Right ventricle myocardium inferior (tissue), 1 donor: ENCODE measurements around the gene CPNE6. TPM values are rescaled to one million over a fixed set of nuclear protein-coding genes. Genes with fewer than 3 reads are reported as not detected.
"Not testable (repeated sequence)": the region's sequence is repeated elsewhere in the genome, so short reads cannot be mapped to it uniquely, and the experiment has no call there.

Source experiments
- ATAC-seq: fragments of 200-7000 bp; cut with Tn5 transposase; one replicate; pipeline ENCODE4 v1.9.1; 2020; ENCODE audit warnings: mild to moderate bottlenecking, moderate library complexity
- DNase-seq: peaks from one replicate; pipeline ENCODE4 v3.0.0; 2021; ENCODE audit errors: missing footprints
- intact Hi-C: fragments of 100-400 bp; cut with DNase I; formaldehyde crosslinking; loops from one replicate; pipeline ENCODE4 v1.11.0; 2022
- long read RNA-seq: library from polyadenylated mRNA; unstranded; transcript quantifications from one replicate; pipeline ENCODE4 v2.0.0, GENCODE V29; 2021
- total RNA-seq: library from RNA; stranded (reverse); fragmentation: NEBNext Ultra II Directional; extraction: Animal tissue kit (Norgen Biotek cat#: 25700); gene quantifications from one replicate; pipeline ENCODE4 v1.2.1, GENCODE V29; 2021
- donor health status: DM: no; HTN: yes; CAD: no; lungs with severe emphysema.

Gene CPNE6
- not detected for total RNA-seq
- long read RNA-seq, result 0 reads

DNA sequence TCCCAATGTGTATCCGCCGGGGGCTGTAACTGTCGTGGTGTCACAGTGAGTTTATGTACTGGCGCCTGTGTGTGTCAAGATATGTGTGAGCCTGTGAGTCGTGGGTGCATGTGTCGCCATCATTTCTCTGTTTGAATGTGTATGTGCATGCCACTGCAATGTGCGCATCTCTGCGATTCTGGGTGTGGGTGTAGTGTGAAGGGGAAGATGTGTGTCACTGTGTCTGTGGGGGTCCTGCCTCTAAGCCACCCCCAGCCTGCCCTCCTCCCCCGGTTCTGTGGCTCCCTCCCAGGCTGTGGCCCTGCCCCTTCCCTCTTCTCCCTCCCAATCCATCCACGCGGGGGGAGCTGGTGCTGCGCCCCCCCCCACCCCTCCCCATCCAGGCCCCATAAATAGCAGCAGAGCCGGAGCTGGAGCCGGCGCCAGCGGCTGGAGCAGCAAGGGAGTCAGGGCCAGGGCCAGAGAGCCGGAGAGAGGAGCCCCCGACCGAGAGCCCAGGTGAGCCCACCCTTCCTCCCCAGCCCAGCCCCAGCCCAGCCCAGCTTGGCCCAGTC lies at the start of gene CPNE6:
TSS of gene CPNE6 (plus strand) at position 419 of the 554 bp plus-strand sequence. CDS start 1,375 bp downstream, outside the sequence.
- ATAC-seq, result no peak
- no peak for DNase-seq
- intact Hi-C loops, result no loop called here

DNA sequence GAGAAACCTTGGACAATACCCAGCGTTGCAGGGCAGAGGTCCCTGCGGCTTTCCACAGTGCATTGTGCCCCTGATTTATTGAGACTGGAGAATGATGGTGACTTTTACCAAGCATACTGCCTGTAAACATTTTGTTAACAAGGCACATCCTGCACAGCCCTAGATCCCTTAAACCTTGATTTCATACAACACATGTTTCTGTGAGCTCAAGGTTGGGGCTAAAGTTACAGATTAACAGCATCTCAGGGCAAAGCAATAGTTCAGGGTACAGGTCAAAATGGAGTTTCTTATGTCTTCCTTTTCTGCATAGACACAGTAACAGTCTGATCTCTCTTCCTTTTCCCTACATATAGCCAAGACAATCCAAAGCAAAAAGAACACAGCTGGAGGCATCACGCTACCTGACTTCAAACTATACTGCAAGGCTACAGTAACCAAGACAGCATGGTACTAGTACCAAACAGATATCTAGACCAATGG lies 46.4 kb upstream of the CPNE6 start:
- DNase-seq, intact Hi-C loops, ATAC-seq: not testable (repeated sequence)

DNA sequence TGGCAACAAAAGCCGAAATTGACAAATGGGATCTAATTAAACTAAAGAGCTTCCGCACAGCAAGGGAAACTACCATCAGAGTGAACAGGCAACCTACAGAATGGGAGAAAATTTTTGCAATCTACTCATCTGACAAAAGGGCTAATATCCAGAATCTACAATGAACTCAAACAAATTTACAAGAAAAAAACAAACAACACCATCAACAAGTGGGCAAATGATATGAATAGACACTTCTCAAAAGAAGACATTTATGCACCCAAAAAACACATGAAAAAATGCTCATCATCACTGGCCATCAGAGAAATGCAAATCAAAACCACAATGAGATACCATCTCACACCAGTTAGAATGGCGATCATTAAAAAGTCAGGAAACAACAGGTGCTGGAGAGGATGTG lies 41.7 kb upstream of the CPNE6 start:
- DNase-seq, intact Hi-C loops, ATAC-seq: not testable (repeated sequence)

DNA sequence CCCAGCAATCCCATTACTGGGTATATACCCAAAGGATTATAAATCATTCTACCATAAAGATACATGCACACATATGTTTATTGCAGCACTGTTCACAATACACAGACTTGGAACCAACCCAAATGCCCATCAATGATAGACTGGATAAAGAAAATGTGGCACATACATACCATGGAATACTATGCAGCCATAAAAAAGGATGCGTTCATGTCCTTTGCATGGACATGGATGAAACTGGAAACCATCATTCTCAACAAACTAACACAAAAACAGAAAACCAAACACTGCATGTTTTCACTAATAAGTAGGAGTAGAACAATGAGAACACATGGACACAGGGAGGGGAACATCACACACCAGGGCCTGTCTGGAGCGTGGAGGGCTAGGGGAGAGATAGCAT lies 40.0 kb upstream of the CPNE6 start:
- DNase-seq, ATAC-seq, intact Hi-C loops: not testable (repeated sequence)

DNA sequence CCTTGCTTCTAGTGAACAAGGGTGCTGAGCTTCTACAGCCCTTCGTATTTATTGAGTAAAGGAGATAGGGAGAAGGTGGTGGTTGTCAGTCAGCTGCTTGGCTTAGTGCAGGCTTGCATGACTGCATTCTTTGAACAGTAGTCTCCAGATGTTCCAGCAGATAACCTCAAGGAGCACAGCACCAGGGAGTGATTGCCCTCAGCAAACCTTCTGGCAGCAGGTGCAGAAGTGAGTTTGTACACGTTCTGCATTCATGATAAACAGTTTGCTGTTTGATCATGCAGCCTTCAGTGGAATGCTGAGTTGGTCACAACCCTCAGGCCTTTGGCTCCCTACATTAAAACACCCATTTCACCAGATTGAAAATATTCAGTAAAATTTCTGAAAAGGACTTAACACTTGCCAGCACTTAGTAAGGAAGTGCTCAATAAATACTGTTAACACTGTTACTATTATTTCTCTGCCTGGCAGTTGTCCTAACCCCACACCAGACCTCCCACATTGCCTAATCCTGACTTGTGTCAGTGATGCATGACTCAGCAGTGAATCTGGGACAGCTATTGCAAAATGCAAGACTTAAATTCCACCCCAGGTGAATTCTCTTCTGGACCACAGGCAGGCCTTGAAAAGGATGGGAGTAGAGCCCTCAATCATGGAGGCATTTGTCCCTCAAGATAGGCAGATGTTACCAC lies 38.5 kb upstream of the CPNE6 start:
- DNase-seq, result no peak
- intact Hi-C loops, result no loop called here
- peak; percentile 31 for ATAC-seq

DNA sequence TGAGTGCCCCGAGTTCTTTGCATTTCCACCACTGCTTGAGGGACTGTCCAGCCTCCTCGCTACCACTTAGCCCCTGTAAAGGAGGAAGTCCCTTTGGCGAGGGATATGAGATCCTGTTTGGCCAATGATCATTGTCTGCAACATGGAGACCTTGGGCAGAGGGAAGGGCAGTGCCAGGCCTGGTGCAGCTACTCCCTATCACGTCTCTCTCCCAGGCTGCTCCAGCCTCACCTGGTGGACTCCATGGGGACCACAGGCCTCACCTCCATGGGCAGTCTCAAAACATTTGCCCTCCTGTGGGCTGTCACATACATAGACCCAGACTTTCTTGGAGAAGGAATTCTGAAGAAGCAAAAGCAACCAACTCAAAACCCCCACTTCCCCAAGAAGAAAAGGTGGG lies 35.6 kb upstream of the CPNE6 start:
- intact Hi-C loops, result loop anchor here (5.0 kb wide), 1 partner anchor 48 kb away; the partner anchor contains the start of gene DHRS4L2
- not testable (repeated sequence) for DNase-seq
- ATAC-seq, result peak; percentile 20

DNA sequence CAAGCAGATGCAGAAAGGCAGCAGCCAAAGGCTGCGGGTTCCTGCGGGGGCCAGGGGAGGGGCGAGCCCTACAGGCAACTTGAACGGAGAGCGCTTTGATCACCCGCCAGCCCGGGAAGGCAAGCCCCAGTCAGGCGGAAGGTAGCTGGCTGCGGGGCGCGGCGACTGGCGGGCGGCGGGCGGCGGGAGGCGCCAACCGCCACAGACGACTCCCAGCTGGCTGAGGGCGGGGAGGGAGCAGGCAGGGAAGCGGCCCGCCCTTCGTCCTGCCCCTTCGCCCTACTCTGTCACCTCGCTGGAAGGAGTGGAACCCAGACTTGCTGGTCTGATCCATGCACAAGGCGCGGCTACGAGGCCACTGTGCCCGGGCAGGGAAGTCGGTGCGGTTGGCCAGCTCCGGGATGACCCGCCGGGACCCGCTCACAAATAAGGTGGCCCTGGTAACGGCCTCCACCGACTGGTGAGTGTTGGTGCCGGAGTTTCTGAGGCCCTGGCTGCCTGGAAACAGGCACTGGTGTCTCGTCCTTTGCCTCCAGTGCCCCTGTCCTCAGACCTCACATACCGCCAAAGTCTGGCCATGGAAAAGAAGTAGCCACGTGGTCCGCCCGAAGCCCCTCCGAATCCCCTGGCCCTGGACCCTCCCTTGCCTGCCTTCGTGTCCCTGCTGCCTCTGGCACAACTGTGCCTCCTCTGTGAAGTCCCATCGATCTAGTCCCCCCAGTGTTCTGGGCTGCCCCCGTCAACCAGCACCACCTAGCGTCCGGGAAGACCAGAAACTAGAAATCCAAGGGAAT lies 35.0 kb upstream of the CPNE6 start:
- DNase-seq (peak; percentile 92), ATAC-seq (peak; percentile 98)
- intact Hi-C loops, result loop anchor here (5.0 kb wide), 1 partner anchor 49 kb away; the partner anchor contains the start of gene DHRS4L2

DNA sequence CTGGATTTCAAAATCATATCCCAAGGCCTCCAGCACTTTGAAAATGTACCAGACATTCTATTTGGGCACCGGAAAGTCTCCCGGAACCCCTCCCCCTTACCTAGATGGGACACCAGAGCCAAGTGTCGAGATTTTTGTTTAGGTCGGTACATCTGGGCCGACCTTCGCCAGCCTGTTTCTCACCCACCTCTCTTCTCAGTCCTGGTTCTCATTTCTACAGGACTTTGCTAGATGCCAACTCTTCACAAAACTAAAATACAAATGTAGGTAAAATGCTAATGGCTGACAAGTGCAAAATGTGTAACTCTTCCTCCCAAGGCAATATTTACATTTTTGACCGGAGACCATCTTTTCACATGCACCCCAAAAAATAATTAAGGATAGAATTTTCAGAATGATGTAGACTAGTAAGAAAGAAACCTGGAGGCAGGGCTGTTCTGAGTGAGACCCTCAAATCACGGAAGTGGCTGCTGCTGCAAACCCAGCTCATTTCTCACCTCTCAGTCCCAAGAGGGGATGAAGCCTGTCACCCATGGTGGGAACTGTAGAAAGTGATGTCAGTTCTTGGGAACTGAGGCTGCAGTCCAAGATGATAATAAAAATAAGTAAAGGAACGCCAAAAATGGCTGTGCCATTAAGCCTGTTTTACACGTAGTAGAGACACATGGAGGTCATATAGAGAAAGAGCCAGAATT lies 34.3 kb upstream of the CPNE6 start:
- not testable (repeated sequence) for ATAC-seq, DNase-seq
- intact Hi-C loops, result loop anchor here (5.0 kb wide), 1 partner anchor 50 kb away; the partner anchor contains the start of gene DHRS4L2

DNA sequence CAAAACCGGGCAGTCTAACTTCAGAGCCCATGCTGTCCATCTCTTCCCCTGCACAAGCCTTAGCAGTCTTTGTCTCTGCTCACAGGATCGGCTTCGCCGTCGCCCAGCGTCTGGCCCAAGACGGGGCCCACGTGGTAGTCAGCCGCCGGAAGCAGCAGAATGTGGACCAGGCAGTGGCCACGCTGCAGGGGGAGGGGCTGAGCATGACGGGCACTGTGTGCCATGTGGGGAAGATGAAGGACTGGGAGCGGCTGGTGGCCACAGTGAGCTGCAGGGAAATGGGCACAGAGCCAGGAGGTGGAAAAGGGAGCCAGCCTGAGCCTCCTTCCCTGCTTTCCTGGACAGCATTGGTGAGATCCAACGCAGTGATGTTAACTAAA lies 33.7 kb upstream of the CPNE6 start:
- intact Hi-C loops, result loop anchor here (5.0 kb wide), 1 partner anchor 50 kb away; the partner anchor contains the start of gene DHRS4L2
- ATAC-seq (no peak), DNase-seq (no peak)

DNA sequence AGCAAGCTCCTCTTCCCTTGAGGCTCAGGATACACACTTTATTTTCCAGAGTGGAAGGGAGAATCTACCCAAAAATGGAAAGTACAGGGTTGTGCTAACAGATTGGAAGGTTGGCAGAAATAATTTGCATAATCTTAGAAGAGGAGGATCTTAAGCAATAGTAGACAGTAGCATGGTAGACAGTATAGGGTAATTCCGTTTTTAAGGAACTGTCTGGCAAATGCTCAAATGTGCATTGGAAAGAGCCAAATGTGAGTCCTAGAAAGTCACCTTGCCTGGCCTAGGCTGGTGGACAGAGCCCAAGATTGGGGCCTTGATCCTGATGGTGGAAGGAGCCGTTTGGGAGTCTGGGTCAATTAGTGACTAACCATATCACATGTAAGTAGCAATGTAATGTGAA lies 32.7 kb upstream of the CPNE6 start:
- intact Hi-C loops, result loop anchor here (5.0 kb wide), 1 partner anchor 51 kb away; the partner anchor contains the start of gene DHRS4L2
- no peak for DNase-seq
- ATAC-seq, result no peak

DNA sequence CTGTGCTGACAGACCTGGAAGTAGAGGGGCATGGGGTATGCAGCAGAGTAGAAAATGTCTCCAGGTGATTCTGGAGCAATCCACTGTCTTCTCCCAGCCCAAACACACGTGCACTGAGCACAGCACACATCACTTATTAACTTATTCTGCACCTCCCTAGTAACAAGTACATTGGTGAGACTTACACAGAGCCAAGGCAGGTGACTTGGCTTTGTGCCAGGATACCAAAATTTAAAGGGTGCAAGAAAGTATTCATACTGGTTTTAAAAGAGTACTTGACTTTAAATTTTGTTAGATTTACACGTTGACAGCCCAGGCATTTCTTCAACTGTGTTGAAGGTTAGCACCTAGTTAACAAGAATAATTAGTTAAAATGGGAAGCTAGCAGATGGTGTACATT lies 30.7 kb upstream of the CPNE6 start:
- ATAC-seq, result no peak
- intact Hi-C loops, result no loop called here
- DNase-seq, result no peak

DNA sequence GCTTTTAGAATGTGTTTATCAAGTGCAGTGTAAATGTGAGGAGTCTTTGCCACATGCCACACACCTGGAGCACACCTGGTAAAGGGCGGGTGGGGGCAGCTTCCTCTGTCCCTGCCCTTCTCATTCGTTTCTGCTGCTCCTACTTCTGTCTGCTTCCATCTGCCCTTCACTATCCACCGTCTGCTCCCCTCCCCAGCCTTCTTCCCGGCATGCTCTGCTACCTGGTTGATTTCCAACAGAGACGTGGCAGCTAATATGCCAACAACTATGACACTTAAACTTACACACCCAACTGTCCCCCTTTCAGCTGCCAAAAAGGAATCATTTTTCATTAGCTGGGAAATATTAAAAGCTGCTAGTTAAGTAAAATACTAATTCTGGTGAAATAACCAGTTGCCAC lies 28.6 kb upstream of the CPNE6 start:
- no peak for DNase-seq
- ATAC-seq, result peak; percentile 26
- intact Hi-C loops, result no loop called here

DNA sequence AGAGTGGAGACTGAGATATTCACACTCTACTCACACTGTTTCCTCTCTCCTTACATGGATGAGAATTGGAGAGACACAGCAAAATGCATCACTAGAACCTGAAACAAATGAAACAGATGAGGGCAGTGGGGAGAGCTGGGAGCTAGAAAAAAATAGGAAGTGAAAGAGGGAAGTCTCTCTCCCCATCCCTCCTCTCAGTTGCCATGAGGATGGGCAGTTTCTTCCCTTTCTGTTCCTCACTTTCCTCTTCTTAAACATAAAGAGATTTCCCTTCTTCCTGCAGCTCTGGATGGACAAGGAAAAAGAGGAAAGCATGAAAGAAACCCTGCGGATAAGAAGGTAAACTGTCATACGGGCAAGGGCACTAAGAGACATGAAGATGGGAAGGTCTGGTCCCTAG lies 22.4 kb upstream of the CPNE6 start:
- ATAC-seq, intact Hi-C loops, DNase-seq: not testable (repeated sequence)

DNA sequence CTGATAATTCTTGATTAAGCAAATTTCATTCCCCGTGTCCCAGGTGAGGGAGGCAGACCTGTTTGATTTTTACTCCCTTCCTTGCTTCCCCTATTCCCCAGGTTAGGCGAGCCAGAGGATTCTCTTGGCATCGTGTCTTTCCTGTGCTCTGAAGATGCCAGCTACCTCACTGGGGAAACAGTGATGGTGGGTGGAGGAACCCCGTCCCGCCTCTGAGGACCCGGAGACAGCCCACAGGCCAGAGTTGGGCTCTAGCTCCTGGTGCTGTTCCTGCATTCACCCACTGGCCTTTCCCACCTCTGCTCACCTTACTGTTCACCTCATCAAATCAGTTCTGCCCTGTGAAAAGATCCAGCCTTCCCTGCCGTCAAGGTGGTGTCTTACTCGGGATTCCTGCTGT lies 20.6 kb upstream of the CPNE6 start:
- intact Hi-C loops, ATAC-seq, DNase-seq: not testable (repeated sequence)

DNA sequence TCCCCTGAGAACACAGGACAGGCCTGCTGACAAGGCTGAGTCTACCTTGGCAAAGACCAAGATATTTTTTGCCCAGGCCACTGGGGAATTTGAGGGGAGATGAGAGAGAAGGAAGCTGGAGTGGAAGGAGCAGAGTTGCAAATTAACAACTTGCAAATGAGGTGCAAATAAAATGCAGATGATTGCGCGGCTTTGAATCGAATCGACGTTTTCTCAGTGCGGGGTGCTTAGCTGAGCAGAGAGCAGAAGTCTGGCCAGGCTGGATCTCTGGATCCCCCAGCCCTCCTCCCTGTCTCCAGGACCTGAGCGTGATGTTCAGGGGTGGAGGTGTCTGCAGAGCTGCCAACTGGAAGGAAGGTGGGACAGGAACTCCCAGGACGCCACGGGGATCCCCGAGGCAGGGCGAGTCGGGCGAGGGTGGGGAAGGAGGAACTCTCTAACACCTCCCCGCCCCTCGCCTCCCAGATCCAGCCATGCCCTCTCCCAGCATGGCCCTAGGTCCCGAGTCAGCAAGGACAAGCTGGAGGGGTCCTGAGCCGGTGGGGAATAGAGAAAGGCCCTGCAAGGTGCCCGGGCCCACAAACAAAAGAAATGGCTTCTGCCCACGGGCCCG lies 20.1 kb upstream of the CPNE6 start:
- intact Hi-C loops, result no loop called here
- no peak for ATAC-seq
- no peak for DNase-seq

DNA sequence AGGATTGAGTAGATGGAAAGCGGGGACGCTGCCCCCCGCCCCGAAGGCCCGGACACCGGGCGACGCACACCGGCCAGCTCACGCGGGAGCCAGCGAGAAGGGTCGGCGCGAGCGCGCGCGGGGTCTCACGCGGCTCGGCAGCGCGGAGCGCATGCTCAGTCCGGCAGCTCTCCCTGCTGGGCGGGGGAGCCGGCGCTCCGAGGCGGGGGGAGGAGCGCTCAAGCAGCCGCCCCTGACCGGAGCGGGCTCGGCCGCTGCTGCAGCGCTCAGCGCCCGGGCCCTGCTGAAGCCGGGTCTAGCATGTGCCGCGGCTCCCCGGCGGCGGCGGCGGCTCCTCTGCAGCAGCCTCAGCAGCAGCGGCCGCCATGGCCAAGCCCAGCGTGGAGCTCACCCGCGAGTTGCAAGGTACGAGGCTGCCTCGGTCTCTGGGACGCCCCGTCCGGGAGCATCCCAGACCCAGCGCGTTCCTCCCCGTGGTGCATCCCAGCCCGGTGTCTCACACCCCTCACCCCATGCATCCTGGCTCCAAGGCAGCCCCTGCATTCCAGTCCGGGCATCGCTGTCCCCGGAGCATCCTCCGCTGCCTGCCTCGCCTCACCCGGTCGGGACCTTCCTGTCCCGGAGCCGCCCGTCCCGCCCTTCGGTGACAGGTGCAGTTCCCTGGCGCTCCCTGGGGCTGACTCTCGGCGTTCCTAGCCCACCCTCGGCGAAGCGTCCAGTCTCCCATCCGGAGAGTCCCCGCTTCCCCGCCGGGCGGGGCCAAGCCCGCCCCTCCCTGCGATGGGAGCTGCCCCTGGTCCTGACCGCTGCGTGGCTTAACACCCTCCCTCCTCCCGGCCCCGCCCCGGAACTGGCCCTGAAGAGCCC lies 19.3 kb upstream of the CPNE6 start, which contains the start of gene CARMIL3:
TSS of gene CARMIL3 (plus strand) at position 221 of the 867 bp plus-strand sequence. CDS start at position 366, 145 bp downstream.
- DNase-seq (peak; percentile 82), ATAC-seq (peak; percentile 90)
- intact Hi-C loops, result no loop called here
